HG02973 (cell line): ENCODE data around the gene EBF4.

Source experiments
- ATAC-seq: cut with Tn5 transposase; IDR thresholded peaks from one replicate; pipeline ENCODE4 v1.9.1; 2021; ENCODE audit warnings: moderate library complexity; ENCODE audit not compliant: unreplicated experiment

The EBF4 gene

DNA sequence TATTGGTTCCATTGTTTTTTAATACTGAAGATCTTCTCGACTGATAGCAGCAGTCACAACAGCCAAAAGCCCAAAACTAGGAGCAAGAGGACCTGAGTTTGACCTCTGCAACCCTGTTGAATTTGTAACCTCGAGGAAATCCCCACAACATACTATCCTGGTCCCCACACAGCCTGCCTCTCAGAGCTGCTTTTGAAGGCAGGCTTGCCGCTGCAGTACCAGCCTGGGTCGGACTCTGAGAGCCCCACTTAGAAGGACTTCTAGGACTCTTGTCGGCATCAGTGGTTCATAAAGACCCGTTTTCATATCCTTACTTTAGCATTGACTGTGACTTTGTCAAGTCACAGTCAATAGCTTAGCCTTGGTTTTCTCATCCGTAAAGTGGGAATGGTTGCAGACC lies 49.3 kb downstream of the EBF4 start:
- ATAC-seq: no peak

DNA sequence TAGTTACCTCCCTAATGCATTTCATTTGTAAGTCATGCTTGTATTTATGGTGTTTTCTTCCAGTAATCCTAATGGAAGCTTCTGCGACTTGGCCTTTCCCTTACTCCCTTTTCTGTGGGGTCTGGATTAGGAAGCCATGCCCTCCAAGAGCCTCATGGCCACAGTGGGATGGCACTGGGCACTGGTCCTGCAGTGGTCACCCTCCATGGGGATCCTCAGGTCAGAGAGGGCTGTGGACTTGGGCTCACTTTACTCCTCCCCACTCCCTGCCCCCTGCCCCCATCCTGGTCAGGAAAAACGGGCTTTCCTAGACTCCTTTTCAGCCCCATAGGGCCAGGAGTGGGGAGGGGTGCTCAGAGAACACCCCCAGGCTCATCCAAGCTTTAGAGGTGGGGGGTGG lies 49.9 kb downstream of the EBF4 start:
- ATAC-seq: no peak

DNA sequence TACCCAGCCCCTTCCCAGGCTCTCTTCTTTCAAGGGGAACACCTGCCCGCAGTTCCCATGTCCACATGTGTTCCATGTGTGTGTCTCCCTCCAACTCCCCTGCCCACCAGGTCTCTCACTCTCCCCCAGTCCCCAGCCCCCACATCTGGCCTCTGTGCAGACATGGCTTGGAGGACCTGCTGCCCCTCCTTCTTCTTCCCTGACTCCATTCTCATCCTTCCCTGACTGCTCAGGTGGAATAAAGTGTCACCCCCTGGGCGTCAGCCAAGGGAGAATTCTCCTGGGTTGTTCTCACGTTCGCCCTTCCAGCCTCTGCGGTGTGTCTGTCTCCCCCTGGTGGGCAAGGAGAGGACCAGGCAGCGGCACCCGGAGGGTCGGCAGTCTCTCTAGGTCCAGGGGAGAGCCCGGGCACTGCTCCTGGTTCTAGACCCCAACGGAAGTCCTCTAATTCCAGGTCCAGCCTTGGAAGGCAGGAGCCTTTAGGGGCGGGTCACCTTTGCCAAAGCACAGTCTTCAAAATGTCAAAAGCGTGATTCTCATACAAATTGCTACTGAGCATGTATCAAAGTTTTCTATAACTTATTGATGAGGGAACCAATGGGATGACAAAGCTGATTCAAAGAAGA lies 50.5 kb downstream of the EBF4 start:
- peak; percentile 56 for ATAC-seq

DNA sequence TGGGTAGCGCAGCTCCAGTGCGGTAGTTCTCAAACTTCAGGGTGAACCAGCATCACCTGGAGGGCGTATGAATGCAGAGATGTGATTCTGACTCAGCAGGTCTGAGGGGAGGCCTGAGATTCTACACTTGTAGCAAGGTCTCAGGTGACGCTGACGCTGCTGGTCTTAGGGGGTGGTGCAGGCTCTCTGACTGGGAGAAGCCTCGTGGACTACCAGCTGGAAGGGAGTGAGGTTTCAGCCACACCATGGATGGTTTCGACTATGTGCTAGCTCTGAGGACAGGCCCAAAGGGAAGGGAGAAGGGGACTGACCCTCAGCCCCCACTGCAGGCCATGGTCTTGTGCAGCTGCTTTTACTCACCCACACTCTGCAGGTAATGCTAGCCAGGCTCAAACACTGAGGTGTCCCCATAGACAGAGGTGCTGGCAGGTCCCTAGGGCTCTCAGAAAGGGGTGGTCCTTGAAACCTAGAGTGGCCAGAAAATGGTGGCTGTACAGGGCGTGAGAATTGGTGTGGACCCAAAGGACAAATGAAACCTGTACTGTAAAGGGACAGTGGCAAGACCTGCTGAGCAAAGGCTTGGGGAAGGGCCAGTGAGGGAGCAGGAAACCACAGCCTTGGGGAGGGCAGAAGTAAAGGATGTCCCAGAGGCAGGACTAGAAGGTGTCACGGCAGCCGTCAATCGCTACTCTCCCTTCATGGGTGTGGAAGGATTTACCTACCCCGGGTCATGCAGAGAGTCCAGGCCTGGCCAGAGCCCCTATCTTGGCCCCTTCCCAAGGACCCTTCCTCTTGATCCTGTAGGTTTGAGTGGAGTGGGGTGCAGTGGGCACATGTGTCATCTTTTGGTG lies 52.7 kb downstream of the EBF4 start:
- no peak for ATAC-seq

- no peak for ATAC-seq
Observed at GRCh38 chr20:2745936-2746635, 53.5 kb downstream of the EBF4 start.

- ATAC-seq: no peak
Observed at GRCh38 chr20:2746636-2747265, 54.2 kb downstream of the EBF4 start.

DNA sequence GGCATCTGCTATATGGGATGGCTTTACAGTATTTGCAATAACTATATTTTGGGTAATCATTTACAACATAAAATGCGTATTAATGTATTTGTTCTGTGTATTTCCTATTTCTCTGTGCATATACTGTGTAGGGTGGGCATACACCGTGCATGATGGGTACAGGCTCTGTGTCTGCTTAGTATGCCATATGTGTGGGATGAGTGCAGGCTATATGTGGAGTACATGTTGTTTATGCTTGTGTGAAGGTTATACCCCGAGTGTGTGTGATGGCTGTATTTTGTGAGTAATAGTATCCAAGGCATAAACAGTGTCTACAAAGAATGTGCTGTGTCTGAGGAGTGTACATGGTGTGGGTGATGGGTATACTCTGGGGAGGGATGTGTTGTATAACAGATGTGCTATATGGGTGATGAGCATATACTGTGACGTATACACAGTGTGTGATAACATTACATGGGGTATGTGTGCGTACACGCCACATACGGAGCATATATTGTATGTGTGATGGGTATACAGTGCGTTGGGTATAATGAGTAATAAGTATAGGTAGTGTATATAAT lies 55.2 kb downstream of the EBF4 start:
- ATAC-seq: no peak

DNA sequence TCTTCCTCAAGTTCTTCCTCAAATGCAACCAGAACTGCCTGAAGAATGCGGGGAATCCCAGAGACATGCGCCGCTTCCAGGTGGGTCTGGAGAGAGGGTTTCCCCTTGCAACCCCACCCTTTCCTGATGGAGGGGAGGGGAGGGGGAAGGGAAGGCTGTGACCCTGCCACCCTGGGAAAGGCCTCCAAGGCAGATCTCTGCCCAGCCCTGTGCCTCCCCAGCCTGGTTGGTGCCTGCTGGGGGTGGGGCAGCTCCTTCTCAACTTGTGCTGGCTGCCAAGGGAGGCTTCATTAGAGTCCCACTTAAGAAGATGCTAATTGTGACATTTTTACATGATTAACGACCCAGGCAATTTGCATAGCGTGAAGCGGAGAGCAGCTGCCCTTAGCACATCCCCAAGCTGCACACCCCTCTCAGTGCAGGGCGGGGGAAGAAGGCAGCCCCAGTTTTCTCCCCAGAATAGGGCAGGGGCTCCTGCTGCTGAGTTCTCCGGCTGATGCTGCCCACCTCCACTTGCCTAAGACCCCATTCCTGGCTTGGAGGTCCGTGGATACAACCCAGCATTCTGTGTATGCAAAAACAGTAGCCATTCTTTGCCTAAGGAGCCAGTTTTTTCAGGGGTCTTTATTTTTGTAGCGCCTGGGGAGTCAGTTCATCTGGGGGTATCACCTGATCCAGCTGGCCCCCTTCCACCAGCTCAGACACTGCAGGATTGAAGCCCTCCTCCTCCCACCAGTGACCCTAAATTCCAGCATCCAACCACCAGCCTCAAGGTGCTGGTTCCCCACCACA lies 56.2 kb downstream of the EBF4 start:
- ATAC-seq: no peak

DNA sequence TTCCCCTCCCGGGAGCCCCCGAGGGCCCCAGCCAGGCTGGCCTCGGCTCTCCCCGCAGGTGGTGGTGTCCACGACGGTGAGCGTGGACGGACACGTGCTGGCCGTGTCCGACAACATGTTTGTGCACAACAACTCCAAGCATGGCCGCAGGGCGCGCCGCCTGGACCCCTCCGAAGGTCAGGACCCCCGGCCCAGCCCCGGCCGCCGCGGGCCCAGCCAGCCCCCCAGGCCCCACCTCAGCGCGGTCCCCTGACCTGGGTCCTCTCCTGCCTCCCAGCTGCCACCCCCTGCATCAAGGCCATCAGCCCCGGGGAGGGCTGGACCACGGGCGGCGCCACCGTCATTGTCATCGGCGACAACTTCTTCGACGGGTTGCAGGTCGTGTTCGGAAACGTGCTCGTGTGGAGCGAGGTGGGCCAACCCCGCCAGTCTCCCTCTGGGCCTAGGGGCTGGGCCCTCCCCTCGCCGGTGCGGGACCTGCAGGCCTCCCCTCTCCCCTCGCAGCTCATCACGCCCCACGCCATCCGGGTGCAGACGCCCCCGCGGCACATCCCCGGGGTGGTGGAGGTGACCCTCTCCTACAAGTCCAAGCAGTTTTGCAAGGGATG lies 56.9 kb downstream of the EBF4 start:
- no peak for ATAC-seq

DNA sequence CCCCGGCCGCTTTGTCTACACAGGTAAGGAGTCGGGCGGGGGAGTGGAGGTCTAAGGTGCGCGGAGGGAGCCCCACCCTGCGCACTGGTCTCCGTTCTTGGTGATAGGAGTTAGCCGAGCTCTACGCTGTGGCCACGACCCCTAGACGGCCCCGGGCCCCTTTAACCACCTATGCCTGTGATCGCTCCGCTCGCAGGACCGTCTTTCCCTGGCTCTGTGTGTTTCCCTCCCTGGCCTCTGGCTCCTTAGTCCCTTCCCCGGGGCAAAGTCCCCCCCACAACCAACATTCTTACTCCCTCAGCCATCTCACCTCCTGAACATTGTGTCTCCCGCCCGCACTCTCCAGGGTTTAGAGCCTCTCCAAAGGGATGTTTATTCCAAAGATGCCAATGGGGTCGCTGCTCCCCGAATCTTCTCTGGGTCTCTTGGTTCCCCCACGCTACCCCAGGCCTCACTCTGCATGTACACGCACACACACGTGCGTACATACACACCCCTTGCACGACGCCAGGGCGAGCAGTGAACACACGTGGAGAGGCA lies 57.4 kb downstream of the EBF4 start:
- no peak for ATAC-seq

- no peak for ATAC-seq
Observed at GRCh38 chr20:2750491-2751251, 58.1 kb downstream of the EBF4 start.

GRCh38 chr20:2751347-2751877 lies 58.8 kb downstream of the EBF4 start:
- ATAC-seq: no peak

DNA sequence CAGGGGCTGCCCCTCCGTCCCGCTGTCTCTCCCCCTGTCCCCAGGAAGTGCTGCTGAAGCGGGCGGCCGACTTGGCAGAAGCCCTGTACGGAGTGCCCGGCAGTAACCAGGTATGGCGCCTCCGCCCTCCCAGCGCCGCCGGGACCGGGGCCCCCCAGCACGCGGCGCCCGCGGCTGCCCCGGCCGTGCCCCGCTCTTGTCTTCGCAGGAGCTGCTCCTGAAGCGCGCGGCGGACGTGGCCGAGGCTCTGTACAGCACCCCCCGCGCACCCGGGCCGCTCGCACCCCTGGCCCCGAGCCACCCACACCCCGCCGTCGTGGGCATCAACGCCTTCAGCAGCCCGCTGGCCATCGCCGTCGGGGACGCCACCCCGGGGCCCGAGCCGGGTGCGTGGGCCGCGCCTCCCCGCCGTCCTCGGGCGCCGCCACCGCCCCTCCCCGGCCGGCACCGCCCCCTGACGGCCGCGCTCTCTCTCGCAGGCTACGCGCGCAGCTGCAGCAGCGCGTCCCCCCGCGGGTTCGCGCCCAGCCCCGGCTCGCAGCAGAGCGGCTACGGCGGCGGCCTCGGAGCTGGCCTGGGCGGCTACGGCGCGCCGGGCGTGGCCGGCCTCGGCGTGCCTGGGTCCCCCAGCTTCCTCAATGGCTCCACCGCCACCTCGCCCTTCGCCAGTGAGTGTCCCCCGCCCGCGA lies 59.4 kb downstream of the EBF4 start:
- no peak for ATAC-seq

GRCh38 chr20:2752567-2753460 lies 60.2 kb downstream of the EBF4 start:
- ATAC-seq: no peak

DNA sequence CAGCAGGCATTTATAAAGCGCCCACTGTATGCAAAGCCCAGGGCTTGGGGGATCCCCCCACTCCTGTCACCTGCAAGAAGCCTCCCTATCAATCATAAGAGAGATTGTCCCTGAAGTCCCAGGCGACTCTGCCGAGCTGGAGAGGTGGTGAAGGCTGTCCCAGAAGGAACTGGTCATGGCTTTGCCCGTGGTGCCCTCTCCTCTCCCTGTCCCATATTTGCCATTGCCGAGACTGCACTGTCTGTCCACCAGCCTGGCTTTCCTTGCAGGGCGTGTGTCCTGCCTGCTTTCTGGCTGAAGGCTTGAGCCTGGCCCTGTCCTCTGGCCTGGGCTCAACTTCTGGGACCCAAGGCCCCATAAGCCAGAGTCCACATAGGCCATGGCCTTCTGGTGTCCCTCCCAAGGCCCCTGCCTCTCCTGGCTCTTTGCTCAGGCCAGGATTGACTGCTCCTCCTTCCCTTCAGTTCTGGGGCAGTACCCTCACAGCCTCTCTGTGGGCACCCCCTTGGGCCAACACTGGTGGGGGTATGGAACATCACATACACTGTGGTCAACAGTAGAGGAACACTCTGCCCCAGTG lies 61.0 kb downstream of the EBF4 start:
- no peak for ATAC-seq

- ATAC-seq: no peak
Observed at GRCh38 chr20:2754424-2754823, 61.8 kb downstream of the EBF4 start.
